HFFc6 (cell line): ENCODE data around the gene INHBA. TPM values are rescaled to one million over a fixed set of nuclear protein-coding genes. Genes with fewer than 3 reads are reported as not detected.
A peak's percentile ranks its signal among the peaks of the same experiment; 100 is the strongest.

Source experiments
- DNase-seq: peaks from one replicate; pipeline ENCODE4 v3.0.0-alpha.2; 2018
- H3K27ac Mint-ChIP-seq: 2 replicates; pipeline ENCODE4 v1.8.0; 2020; ENCODE audit warnings: mild to moderate bottlenecking, mixed read lengths
- H3K27me3 Mint-ChIP-seq: 2 replicates; pipeline ENCODE4 v1.8.0; 2021; ENCODE audit warnings: mild to moderate bottlenecking, moderate library complexity, mixed read lengths; ENCODE audit not compliant: insufficient read depth
- H3K36me3 Mint-ChIP-seq: 2 replicates; pipeline ENCODE4 v1.8.0; 2021; ENCODE audit warnings: low read depth, mixed read lengths
- H3K4me1 Mint-ChIP-seq: 2 replicates; pipeline ENCODE4 v1.8.0; 2020; ENCODE audit warnings: low read depth, mixed read lengths
- H3K4me3 Mint-ChIP-seq: 2 replicates; pipeline ENCODE4 v1.8.0; 2020; ENCODE audit warnings: mild to moderate bottlenecking, moderate library complexity, mixed read lengths
- H3K9me3 Mint-ChIP-seq: 2 replicates; pipeline ENCODE4 v1.8.0; 2020; ENCODE audit warnings: mild to moderate bottlenecking, mixed read lengths
- CTCF ChIP-seq: fragments of 200-600 bp; sonication (generic); IDR thresholded peaks from 2 replicates; pipeline ENCODE4 v1.5.0; 2021; ENCODE audit warnings: antibody characterized with exemption, mild to moderate bottlenecking
- total RNA-seq, 6 experiments: library from RNA; stranded (reverse); fragmentation: NEBNext Ultra II Directional; extraction: Animal tissue kit (Norgen Biotek cat#: 25700); gene quantifications; 2 replicates in 1 of 6; 3 replicates in 5 of 6; pipeline ENCODE4 v1.2.3, GENCODE V29; 2021

The INHBA gene
- total RNA-seq, 6 experiments from 2014 or later: 18.1 to 29.9 (median 20.2) TPM

- Mint-ChIP-seq H3K27ac (no peak overlapping the region), H3K36me3 (no peaks in the 10 kb centered on the region)
Measured at GRCh38 chr7:41659539-41659938, 43.4 kb downstream of the INHBA start.

GRCh38 chr7:41656366-41656765 is 46.5 kb downstream of the INHBA start:
- TF ChIP-seq CTCF: no peak
- Mint-ChIP-seq H3K4me1 (peaks cover 13% of the 10 kb centered on the region), H3K9me3 (no peaks in the 10 kb centered on the region), H3K36me3 (no peaks in the 10 kb centered on the region), H3K27me3 (no peaks in the 10 kb centered on the region), H3K27ac (no peak overlapping the region), H3K4me3 (no peak overlapping the region)
- peak; percentile 14 for DNase-seq

More at GRCh38 chr7:41659539-41659938, 43.4 kb downstream of the INHBA start:
- Mint-ChIP-seq H3K4me3 (no peak overlapping the region), H3K4me1 (peaks cover 19% of the 10 kb centered on the region), H3K9me3 (no peaks in the 10 kb centered on the region), H3K27me3 (no peaks in the 10 kb centered on the region; the same call in 1 of the 2 replicates)
- no peak for DNase-seq
- no peak for TF ChIP-seq CTCF

- Mint-ChIP-seq H3K4me1 (peaks cover 10% of the 10 kb centered on the region), H3K36me3 (no peaks in the 10 kb centered on the region), H3K27me3 (no peaks in the 10 kb centered on the region), H3K9me3 (no peaks in the 10 kb centered on the region), H3K4me3 (no peak overlapping the region), H3K27ac (no peak overlapping the region)
- DNase-seq: no peak
- no peak for TF ChIP-seq CTCF
Measured at GRCh38 chr7:41655426-41655825, 47.5 kb downstream of the INHBA start.

- no peaks in the 10 kb centered on the region for H3K27me3 Mint-ChIP-seq
- peak; percentile 17 for DNase-seq
- TF ChIP-seq CTCF: no peak
- peaks cover 16% of the 10 kb centered on the region for H3K4me1 Mint-ChIP-seq
- H3K27ac Mint-ChIP-seq: no peak overlapping the region
- no peaks in the 10 kb centered on the region for H3K36me3 Mint-ChIP-seq
- H3K9me3 Mint-ChIP-seq: no peaks in the 10 kb centered on the region
- no peak overlapping the region for H3K4me3 Mint-ChIP-seq
Measured at GRCh38 chr7:41652267-41652666, 50.6 kb downstream of the INHBA start.

GRCh38 chr7:41648501-41648900 is 54.4 kb downstream of the INHBA start:
- TF ChIP-seq CTCF: no peak
- Mint-ChIP-seq H3K27me3 (no peaks in the 10 kb centered on the region), H3K4me1 (peaks cover 6% of the 10 kb centered on the region), H3K4me3 (no peak overlapping the region), H3K36me3 (no peaks in the 10 kb centered on the region), H3K9me3 (no peaks in the 10 kb centered on the region), H3K27ac (no peak overlapping the region)
- no peak for DNase-seq

DNA sequence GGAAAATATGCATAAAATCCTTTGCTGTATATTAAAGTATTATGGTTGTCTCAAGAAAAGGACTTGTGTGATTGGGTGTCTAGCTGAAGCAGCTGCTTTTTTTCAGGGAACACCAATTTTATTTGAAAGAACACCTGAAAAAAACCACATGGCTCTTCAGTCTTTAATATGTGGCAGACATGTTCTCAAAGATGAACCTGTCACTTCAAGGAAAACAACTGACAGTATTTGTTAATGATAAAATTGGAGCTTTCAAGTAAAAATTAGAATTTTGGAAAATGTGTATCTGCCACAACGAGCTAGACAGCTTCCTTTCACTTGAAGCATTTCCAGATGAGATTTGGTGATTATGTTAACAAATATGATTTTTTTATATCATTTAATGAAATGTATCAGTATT is 59.3 kb downstream of the INHBA start:
- Mint-ChIP-seq H3K4me3 (no peak overlapping the region), H3K4me1 (peaks cover 6% of the 10 kb centered on the region), H3K27me3 (no peaks in the 10 kb centered on the region), H3K27ac (no peak overlapping the region), H3K36me3 (no peaks in the 10 kb centered on the region), H3K9me3 (no peaks in the 10 kb centered on the region)
- TF ChIP-seq CTCF: no peak
- no peak for DNase-seq
